ENCODE measurements around the gene LRRFIP1. TPM values are rescaled to one million over a fixed set of nuclear protein-coding genes. Genes with fewer than 3 reads are reported as not detected.
A peak's percentile ranks its signal among the peaks of the same experiment; 100 is the strongest.

Gene LRRFIP1
- total RNA-seq, 4 donors from 2014 or later: 142 to 213 (median 191) TPM

GRCh38 chr2:237653776-237654558 is 26.6 kb downstream of the LRRFIP1 start:
- intact Hi-C loops (cut with DNase I): no loop called here
- WGBS: 82% methylated on average over 5 of the region's 5 CpGs

GRCh38 chr2:237657063-237657462 is 29.7 kb downstream of the LRRFIP1 start:
- H3K27me3 ChIP-seq: no peaks in the 10 kb centered on the region
- H3K36me3 ChIP-seq: no peaks in the 10 kb centered on the region
- TF ChIP-seq POLR2AphosphoS5 (IDR thresholded peaks at IDR 0.05) (no peak), EP300 (IDR thresholded peaks at IDR 0.05) (no peak), CTCF (IDR thresholded peaks at IDR 0.05) (no peak), POLR2A (IDR thresholded peaks at IDR 0.05; ENCODE audit: low read depth) (no peak)
- no peak overlapping the region for H3K27ac ChIP-seq (replicated peaks in 1 of 4)
- intact Hi-C loops (cut with DNase I): no loop called here
- WGBS: 96% methylated on average over 5 of the region's 5 CpGs
- no peak overlapping the region for H3K4me3 ChIP-seq
- H3K4me1 ChIP-seq: peaks cover 6 to 16% (median 13%) of the 10 kb centered on the region in 4 donors
- no peaks in the 10 kb centered on the region for H3K9me3 ChIP-seq
- no peak for DNase-seq (ENCODE audit: extremely low spot score)

More at GRCh38 chr2:237653776-237654558, 26.6 kb downstream of the LRRFIP1 start:
- Histone ChIP-seq H3K4me1 (peaks cover 0 to 3% (median 0%) of the 10 kb centered on the region in 4 donors), H3K27me3 (no peaks in the 10 kb centered on the region), H3K4me3 (no peak overlapping the region), H3K27ac (replicated peaks in 1 of 4) (no peak overlapping the region), H3K9me3 (no peaks in the 10 kb centered on the region), H3K36me3 (no peaks in the 10 kb centered on the region)
- DNase-seq (ENCODE audit: extremely low spot score): no peak
- TF ChIP-seq POLR2AphosphoS5 (IDR thresholded peaks at IDR 0.05) (no peak), EP300 (IDR thresholded peaks at IDR 0.05) (no peak), CTCF (IDR thresholded peaks at IDR 0.05) (no peak), POLR2A (IDR thresholded peaks at IDR 0.05; ENCODE audit: low read depth) (no peak)

GRCh38 chr2:237660381-237660900 is 33.1 kb downstream of the LRRFIP1 start:
- Histone ChIP-seq H3K27ac (replicated peaks in 1 of 4) (peak overlapping the region; percentile 78 to 84 (median 82)), H3K4me3 (no peak overlapping the region)
- TF ChIP-seq CTCF (IDR thresholded peaks at IDR 0.05): no peak
- no peak for TF ChIP-seq EP300 (IDR thresholded peaks at IDR 0.05)
- TF ChIP-seq POLR2AphosphoS5 (IDR thresholded peaks at IDR 0.05): no peak
- no peak for TF ChIP-seq POLR2A (IDR thresholded peaks at IDR 0.05; ENCODE audit: low read depth)

GRCh38 chr2:237661270-237661669 is 33.9 kb downstream of the LRRFIP1 start:
- Histone ChIP-seq H3K9me3 (no peaks in the 10 kb centered on the region), H3K27me3 (no peaks in the 10 kb centered on the region), H3K4me3 (no peak overlapping the region), H3K4me1 (peaks cover 27 to 48% (median 43%) of the 10 kb centered on the region in 4 donors), H3K27ac (replicated peaks in 1 of 4) (peak overlapping the region; percentile 78 to 84 (median 82)), H3K36me3 (no peaks in the 10 kb centered on the region)
- 77% methylated on average over 6 of the region's 6 CpGs for WGBS
- intact Hi-C loops (cut with DNase I): loop anchor here (10.0 kb wide), 1 partner anchor 46 kb away; no protein-coding TSS in a partner anchor
- DNase-seq (ENCODE audit: extremely low spot score): no peak
- no peak for TF ChIP-seq EP300 (IDR thresholded peaks at IDR 0.05)
- TF ChIP-seq POLR2A (IDR thresholded peaks at IDR 0.05; ENCODE audit: low read depth): no peak
- no peak for TF ChIP-seq POLR2AphosphoS5 (IDR thresholded peaks at IDR 0.05)
- no peak for TF ChIP-seq CTCF (IDR thresholded peaks at IDR 0.05)

More at GRCh38 chr2:237660381-237660900, 33.1 kb downstream of the LRRFIP1 start:
- intact Hi-C loops (cut with DNase I): loop anchor here (10.0 kb wide), 1 partner anchor 46 kb away; no protein-coding TSS in a partner anchor
- 84% methylated on average over 5 of the region's 5 CpGs for WGBS
- peaks cover 27 to 41% (median 37%) of the 10 kb centered on the region in 4 donors for H3K4me1 ChIP-seq
- no peaks in the 10 kb centered on the region for H3K9me3 ChIP-seq
- no peaks in the 10 kb centered on the region for H3K36me3 ChIP-seq
- H3K27me3 ChIP-seq: no peaks in the 10 kb centered on the region
- no peak for DNase-seq (ENCODE audit: extremely low spot score)

Data from esophagus muscularis mucosa (tissue), 4 donors.